AG04450 (cell line): ENCODE results near the gene KCNJ13. TPM values are rescaled to one million over a fixed set of nuclear protein-coding genes. Genes with fewer than 3 reads are reported as not detected.
"Not testable (repeated sequence)": the region's sequence is repeated elsewhere in the genome, so short reads cannot be mapped to it uniquely, and the experiment has no call there.

Experiments used
- CTCF ChIA-PET: fragments of 300-600, 350-600 bp; formaldehyde crosslinking; extraction: SDS; loops from one replicate; lab custom pipeline; 2022; ENCODE audit warnings: antibody characterized with exemption, inconsistent platforms; lab: Charles Lee
- POLR2A ChIA-PET: fragments of 350-600 bp; formaldehyde crosslinking; extraction: SDS; loops from one replicate; lab custom pipeline; 2021; ENCODE audit warnings: antibody characterized with exemption, inconsistent platforms; lab: Yijun Ruan, JAX
- DNase-seq: peaks from one replicate; pipeline ENCODE4 v3.0.0-alpha.2; 2011; ENCODE audit warnings: low read depth, low spot score
- H3K27ac ChIP-seq: one replicate; pipeline ENCODE4 v1.5.1; 2012; ENCODE audit warnings: low read depth, low read length, control low read depth
- H3K27me3 ChIP-seq: one replicate; pipeline ENCODE4 v1.6.0; 2012; ENCODE audit warnings: low read length; ENCODE audit not compliant: control insufficient read depth, insufficient read depth
- H3K4me3 ChIP-seq: 2 replicates; pipeline ENCODE4 v1.5.1; 2011; ENCODE audit warnings: mild to moderate bottlenecking, low read depth, low read length, control low read depth
- H3K9me3 ChIP-seq: 2 replicates; pipeline ENCODE4 v1.5.1; 2012; ENCODE audit warnings: low read length; ENCODE audit not compliant: control insufficient read depth, insufficient read depth
- polyA plus RNA-seq: library from polyadenylated mRNA; depleted of rRNA; stranded (reverse); fragments of >200 nt; gene quantifications from 2 replicates; pipeline ENCODE4 v1.2.3, GENCODE V29; 2011; rRNA removed
- small RNA-seq: library from RNA; depleted of rRNA; stranded (forward); fragments of <200 nt; gene quantifications from one replicate; pipeline ENCODE3, GENCODE V24; 2012; ENCODE audit warnings: low read depth; ENCODE audit not compliant: insufficient read length
- TF ChIP-seq, protein P1 (sequence below): IDR thresholded peaks from 2 replicates; pipeline ENCODE4 v1.5.1; 2011; ENCODE audit warnings: low read depth, low read length, control low read depth, inconsistent platforms

Gene KCNJ13
- polyA plus RNA-seq, 1 experiment: 0.02 TPM

DNA sequence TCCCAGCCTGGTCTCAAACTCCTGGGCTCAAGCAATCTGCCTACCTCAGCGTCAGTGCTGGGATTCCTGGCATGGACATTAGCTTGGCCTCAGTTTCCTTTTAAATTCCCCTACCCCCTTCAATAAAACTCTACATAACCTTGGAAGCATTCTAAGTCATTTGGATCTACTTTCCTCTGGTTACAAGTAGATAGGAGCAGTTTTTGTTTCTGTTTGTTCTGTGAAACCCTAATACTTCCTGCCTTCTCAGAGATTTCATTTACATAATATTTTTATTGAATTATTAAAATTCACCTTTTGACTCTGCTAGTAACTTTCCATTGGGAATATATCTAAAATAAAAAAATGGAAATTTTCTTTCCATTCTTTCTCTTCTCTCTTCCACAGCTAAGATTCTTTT, 53.3 kb downstream of the KCNJ13 start:
- ChIA-PET CTCF (interaction anchor here (0.7 kb wide), 1 partner anchor 94 kb away, joined by 3 read pairs; no protein-coding TSS in a partner anchor), POLR2A (no interaction called here)
- no peaks in the 10 kb centered on the region for H3K9me3 ChIP-seq
- no peak for DNase-seq
- H3K4me3 ChIP-seq: no peak overlapping the region
- H3K27me3 ChIP-seq: no peaks in the 10 kb centered on the region
- TF ChIP-seq, protein P1, sequence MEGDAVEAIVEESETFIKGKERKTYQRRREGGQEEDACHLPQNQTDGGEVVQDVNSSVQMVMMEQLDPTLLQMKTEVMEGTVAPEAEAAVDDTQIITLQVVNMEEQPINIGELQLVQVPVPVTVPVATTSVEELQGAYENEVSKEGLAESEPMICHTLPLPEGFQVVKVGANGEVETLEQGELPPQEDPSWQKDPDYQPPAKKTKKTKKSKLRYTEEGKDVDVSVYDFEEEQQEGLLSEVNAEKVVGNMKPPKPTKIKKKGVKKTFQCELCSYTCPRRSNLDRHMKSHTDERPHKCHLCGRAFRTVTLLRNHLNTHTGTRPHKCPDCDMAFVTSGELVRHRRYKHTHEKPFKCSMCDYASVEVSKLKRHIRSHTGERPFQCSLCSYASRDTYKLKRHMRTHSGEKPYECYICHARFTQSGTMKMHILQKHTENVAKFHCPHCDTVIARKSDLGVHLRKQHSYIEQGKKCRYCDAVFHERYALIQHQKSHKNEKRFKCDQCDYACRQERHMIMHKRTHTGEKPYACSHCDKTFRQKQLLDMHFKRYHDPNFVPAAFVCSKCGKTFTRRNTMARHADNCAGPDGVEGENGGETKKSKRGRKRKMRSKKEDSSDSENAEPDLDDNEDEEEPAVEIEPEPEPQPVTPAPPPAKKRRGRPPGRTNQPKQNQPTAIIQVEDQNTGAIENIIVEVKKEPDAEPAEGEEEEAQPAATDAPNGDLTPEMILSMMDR: no peak
- no peak overlapping the region for H3K27ac ChIP-seq

DNA sequence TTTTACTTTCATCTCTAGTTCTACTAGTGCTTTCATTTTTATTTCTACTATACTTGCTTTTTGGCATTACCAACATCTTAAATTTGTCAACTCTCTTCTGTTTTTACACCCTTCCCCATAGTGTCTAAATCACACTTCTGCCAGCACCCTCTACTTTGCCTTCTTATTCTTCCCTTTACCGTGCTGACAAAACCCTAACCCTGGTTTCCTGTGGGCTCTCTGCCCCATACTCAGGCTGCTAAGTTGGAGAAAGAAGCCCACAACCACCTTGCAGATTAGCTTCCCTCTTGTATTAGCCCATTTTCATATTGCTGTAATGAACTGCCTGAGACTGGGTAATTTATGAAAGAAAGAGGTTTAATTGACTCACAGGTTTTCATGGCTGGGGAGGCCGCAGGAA, 54.5 kb downstream of the KCNJ13 start:
- TF ChIP-seq, protein P1: no peak
- DNase-seq: no peak
- CTCF ChIA-PET: no interaction called here
- H3K9me3 ChIP-seq: no peaks in the 10 kb centered on the region
- H3K27me3 ChIP-seq: no peaks in the 10 kb centered on the region
- POLR2A ChIA-PET: no interaction called here
- H3K4me3 ChIP-seq: no peak overlapping the region
- H3K27ac ChIP-seq: no peak overlapping the region

DNA sequence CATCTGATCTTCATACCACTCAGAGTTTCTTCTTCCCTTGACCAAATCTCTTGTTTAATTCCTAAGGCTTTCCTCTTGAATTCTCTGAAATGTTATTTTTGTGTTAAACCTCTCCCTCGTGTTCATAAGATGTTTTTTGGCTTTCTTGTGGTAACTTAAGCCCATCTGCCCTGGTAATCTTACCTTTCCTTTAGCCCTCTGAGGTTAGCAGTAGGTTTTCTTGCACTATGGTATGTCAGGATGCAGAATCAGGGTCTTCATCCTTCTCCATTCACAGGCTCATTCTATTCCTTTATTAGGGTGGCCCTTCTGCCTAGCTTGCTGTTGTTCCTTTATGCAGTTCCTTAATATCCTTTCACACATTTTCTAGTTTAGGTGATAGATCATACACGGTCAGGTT, 55.1 kb downstream of the KCNJ13 start:
- POLR2A ChIA-PET: no interaction called here
- no peak overlapping the region for H3K27ac ChIP-seq
- H3K4me3 ChIP-seq: no peak overlapping the region
- CTCF ChIA-PET: no interaction called here
- no peaks in the 10 kb centered on the region for H3K9me3 ChIP-seq
- DNase-seq: no peak
- TF ChIP-seq, protein P1: no peak
- H3K27me3 ChIP-seq: no peaks in the 10 kb centered on the region

DNA sequence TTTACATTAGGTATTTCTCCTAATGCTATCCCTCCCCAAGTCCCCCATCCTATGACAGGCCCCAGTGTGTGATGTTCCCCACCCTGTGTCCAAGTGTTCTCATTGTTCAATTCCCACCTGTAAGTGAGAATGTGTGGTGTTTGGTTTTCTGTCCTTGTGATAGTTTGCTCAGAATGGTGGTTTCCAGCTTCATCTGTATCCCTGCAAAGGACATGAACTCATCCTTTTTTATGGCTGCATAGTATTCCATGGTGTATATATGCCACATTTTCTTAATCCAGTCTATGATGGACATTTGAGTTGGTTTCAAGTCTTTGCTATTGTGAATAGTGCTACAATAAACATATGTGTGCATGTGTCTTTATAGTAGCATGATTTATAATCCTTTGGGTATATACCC, 56.3 kb downstream of the KCNJ13 start:
- H3K27me3 ChIP-seq, CTCF ChIA-PET, DNase-seq, H3K4me3 ChIP-seq, H3K9me3 ChIP-seq, H3K27ac ChIP-seq: not testable (repeated sequence)
- POLR2A ChIA-PET: interaction anchor here (0.6 kb wide), 1 partner anchor 36 kb away, joined by 5 read pairs; no protein-coding TSS in a partner anchor

Small RNA genes within 50 kb of the gene (small RNA-seq; reads per million reads assigned to genes)
- not detected for gene RNU6-107P

Other genes starting within 250 kb of the KCNJ13 start
- not detected in 2 replicates for gene CHRNG, start 236.9 kb downstream of the KCNJ13 start, polyA plus RNA-seq
- 3.6 and 4.3 TPM in 2 replicates for gene TIGD1, start 226.0 kb downstream of the KCNJ13 start, polyA plus RNA-seq
- gene EIF4E2, start 225.9 kb downstream of the KCNJ13 start, polyA plus RNA-seq: 40.5 and 47.7 TPM in 2 replicates
- gene EFHD1, start 143.0 kb downstream of the KCNJ13 start, polyA plus RNA-seq: 0.05 TPM in 1 of 2 replicates, not detected in the other
- 28.8 and 34.6 TPM in 2 replicates for gene GIGYF2, start 79.2 kb downstream of the KCNJ13 start, polyA plus RNA-seq
- gene SNORC, start 93.7 kb upstream of the KCNJ13 start, polyA plus RNA-seq: 0.48 and 0.78 TPM in 2 replicates
- gene NGEF, start 236.7 kb upstream of the KCNJ13 start, polyA plus RNA-seq: 0.07 and 0.10 TPM in 2 replicates